Measurements from ENCODE around the gene RIPOR3. TPM values are rescaled to one million over a fixed set of nuclear protein-coding genes. Genes with fewer than 3 reads are reported as not detected.

Gene RIPOR3
- total and polyA plus RNA-seq, 2 experiments from 2014 or later: 5.6 to 5.7 TPM

GRCh38 chr20:50691573-50692551 is 520 bp upstream of the RIPOR3 start:
- Histone ChIP-seq H4K20me1 (ENCODE audit: insufficient read depth, poor library complexity, severe bottlenecking) (no peaks in the 10 kb centered on the region), H3K27me3 (no peaks in the 10 kb centered on the region), H2AFZ (peak overlapping the region; percentile 55), H3K4me3 (peak overlapping the region; percentile 23), H3K4me2 (peak overlapping the region; percentile 94), H3K79me2 (no peaks in the 10 kb centered on the region), H3K36me3 (replicated peaks; ENCODE audit: insufficient read depth, low read depth) (no peaks in the 10 kb centered on the region), H3K27ac (peak overlapping the region; percentile 75), H3K9me3 (ENCODE audit: low read depth) (no peaks in the 10 kb centered on the region), H3K9me2 (replicated peaks; ENCODE audit: insufficient read depth) (no peaks in the 10 kb centered on the region), H3K4me1 (ENCODE audit: insufficient read depth) (peaks cover 31% of the 10 kb centered on the region)
- peak; percentile 57 for DNase-seq (ENCODE audit: low spot score)
- WGBS (ENCODE audit: low lambda C conversion rate, missing lambda C conversion rate): 50% methylated on average over 19 of the region's 23 CpGs
- TF ChIP-seq, protein P1, sequence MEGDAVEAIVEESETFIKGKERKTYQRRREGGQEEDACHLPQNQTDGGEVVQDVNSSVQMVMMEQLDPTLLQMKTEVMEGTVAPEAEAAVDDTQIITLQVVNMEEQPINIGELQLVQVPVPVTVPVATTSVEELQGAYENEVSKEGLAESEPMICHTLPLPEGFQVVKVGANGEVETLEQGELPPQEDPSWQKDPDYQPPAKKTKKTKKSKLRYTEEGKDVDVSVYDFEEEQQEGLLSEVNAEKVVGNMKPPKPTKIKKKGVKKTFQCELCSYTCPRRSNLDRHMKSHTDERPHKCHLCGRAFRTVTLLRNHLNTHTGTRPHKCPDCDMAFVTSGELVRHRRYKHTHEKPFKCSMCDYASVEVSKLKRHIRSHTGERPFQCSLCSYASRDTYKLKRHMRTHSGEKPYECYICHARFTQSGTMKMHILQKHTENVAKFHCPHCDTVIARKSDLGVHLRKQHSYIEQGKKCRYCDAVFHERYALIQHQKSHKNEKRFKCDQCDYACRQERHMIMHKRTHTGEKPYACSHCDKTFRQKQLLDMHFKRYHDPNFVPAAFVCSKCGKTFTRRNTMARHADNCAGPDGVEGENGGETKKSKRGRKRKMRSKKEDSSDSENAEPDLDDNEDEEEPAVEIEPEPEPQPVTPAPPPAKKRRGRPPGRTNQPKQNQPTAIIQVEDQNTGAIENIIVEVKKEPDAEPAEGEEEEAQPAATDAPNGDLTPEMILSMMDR (IDR thresholded peaks at IDR 0.05; ENCODE audit: poor library complexity): no peak
- no peak for TF ChIP-seq EZH2phosphoT487 (IDR thresholded peaks at IDR 0.05; ENCODE audit: low read depth, severe bottlenecking, unreplicated experiment)
- TF ChIP-seq EZH2 (IDR thresholded peaks at IDR 0.05; ENCODE audit: borderline replicate concordance): no peak

GRCh38 chr20:50689864-50690649 is 1.3 kb downstream of the RIPOR3 start:
- H3K36me3 ChIP-seq (replicated peaks; ENCODE audit: insufficient read depth, low read depth): no peaks in the 10 kb centered on the region
- 50% methylated on average over 10 of the region's 10 CpGs for WGBS (ENCODE audit: low lambda C conversion rate, missing lambda C conversion rate)
- peaks cover 35% of the 10 kb centered on the region for H3K4me1 ChIP-seq (ENCODE audit: insufficient read depth)
- no peak overlapping the region for H2AFZ ChIP-seq
- DNase-seq (ENCODE audit: low spot score): no peak
- no peaks in the 10 kb centered on the region for H3K9me3 ChIP-seq (ENCODE audit: low read depth)
- peak overlapping the region; percentile 75 for H3K27ac ChIP-seq
- TF ChIP-seq EZH2phosphoT487 (IDR thresholded peaks at IDR 0.05; ENCODE audit: low read depth, severe bottlenecking, unreplicated experiment): no peak
- no peak for TF ChIP-seq EZH2 (IDR thresholded peaks at IDR 0.05; ENCODE audit: borderline replicate concordance)
- TF ChIP-seq, protein P1 (IDR thresholded peaks at IDR 0.05; ENCODE audit: poor library complexity): no peak
- no peaks in the 10 kb centered on the region for H4K20me1 ChIP-seq (ENCODE audit: insufficient read depth, poor library complexity, severe bottlenecking)
- H3K4me3 ChIP-seq: peak overlapping the region; percentile 23
- H3K4me2 ChIP-seq: peak overlapping the region; percentile 94
- no peaks in the 10 kb centered on the region for H3K79me2 ChIP-seq
- H3K9me2 ChIP-seq (replicated peaks; ENCODE audit: insufficient read depth): no peaks in the 10 kb centered on the region
- H3K27me3 ChIP-seq: no peaks in the 10 kb centered on the region

DNA sequence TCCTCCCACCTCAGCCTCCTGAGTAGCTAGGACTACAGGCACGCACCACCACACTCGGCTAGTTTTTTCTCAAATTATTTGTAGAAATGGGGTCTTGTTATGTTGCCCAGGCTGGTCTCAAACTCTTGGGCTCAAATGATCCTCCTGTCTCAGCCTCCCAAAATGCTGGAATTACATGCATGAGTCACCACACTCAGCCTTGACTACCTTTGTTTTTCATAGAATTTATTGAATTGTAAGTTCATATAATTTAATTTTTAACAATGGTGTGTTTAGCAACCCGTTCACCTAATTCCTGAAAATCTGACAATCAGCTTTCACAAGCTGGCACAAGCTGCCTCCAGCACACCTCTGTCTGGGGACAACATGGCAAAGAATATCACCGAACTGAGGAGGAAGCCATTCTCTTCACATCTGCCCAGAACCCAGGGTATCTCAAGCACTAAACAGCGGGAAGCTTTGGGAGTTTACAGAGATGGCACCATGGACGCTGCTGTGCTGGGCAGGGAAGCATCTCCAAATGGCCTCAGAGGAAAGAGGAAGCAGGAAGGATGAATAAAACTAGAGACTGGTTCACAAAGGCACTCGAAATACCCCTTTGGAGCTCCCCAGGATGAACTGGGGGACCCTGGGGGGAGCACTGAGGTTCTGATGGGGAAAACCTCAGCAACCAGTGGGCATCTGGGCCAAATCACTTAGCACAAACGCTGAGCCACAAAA is 2.9 kb downstream of the RIPOR3 start:
- H2AFZ ChIP-seq: no peak overlapping the region
- no peaks in the 10 kb centered on the region for H3K36me3 ChIP-seq (replicated peaks; ENCODE audit: insufficient read depth, low read depth)
- no peak for DNase-seq (ENCODE audit: low spot score)
- no peak for TF ChIP-seq EZH2 (IDR thresholded peaks at IDR 0.05; ENCODE audit: borderline replicate concordance)
- no peaks in the 10 kb centered on the region for H3K27me3 ChIP-seq
- H3K4me1 ChIP-seq (ENCODE audit: insufficient read depth): peaks cover 35% of the 10 kb centered on the region
- H4K20me1 ChIP-seq (ENCODE audit: insufficient read depth, poor library complexity, severe bottlenecking): no peaks in the 10 kb centered on the region
- H3K79me2 ChIP-seq: no peaks in the 10 kb centered on the region
- H3K4me2 ChIP-seq: no peak overlapping the region
- H3K27ac ChIP-seq: no peak overlapping the region
- H3K9me2 ChIP-seq (replicated peaks; ENCODE audit: insufficient read depth): no peaks in the 10 kb centered on the region
- H3K4me3 ChIP-seq: no peak overlapping the region
- H3K9me3 ChIP-seq (ENCODE audit: low read depth): no peaks in the 10 kb centered on the region
- 94% methylated on average over 8 of the region's 8 CpGs for WGBS (ENCODE audit: low lambda C conversion rate, missing lambda C conversion rate)

Data from hepatocyte (in vitro differentiated cells).